ENCODE data around the gene YJU2.
"Not testable (repeated sequence)": the region's sequence is repeated elsewhere in the genome, so short reads cannot be mapped to it uniquely, and the experiment has no call there.

The YJU2 gene

GRCh38 chr19:4268816-4269430, 22.0 kb downstream of the YJU2 start:
- DNase-seq, result no peak

- no peak for DNase-seq
Measured at GRCh38 chr19:4272894-4273293, 26.0 kb downstream of the YJU2 start.

- DNase-seq, result not testable (repeated sequence)
Measured at GRCh38 chr19:4274321-4274686, 27.4 kb downstream of the YJU2 start.

GRCh38 chr19:4277191-4277696, 30.4 kb downstream of the YJU2 start:
- no peak for DNase-seq

- no peak for DNase-seq
Measured at GRCh38 chr19:4278010-4278409, 31.1 kb downstream of the YJU2 start.

GRCh38 chr19:4278419-4279266, 31.8 kb downstream of the YJU2 start, which contains the start of gene SHD:
TSS of gene SHD (plus strand) at chr19:4279266. CDS start at chr19:4280064, 798 bp downstream.
- DNase-seq, result no peak

- DNase-seq, result no peak
Measured at GRCh38 chr19:4279267-4279529, 32.3 kb downstream of the YJU2 start.

- no peak for DNase-seq
Measured at GRCh38 chr19:4279530-4280422, 32.9 kb downstream of the YJU2 start.

GRCh38 chr19:4284176-4284958, 37.5 kb downstream of the YJU2 start:
- DNase-seq, result no peak

GRCh38 chr19:4284974-4285373, 38.1 kb downstream of the YJU2 start:
- no peak for DNase-seq

GRCh38 chr19:4286141-4286540, 39.3 kb downstream of the YJU2 start:
- not testable (repeated sequence) for DNase-seq

GRCh38 chr19:4288091-4288777, 41.4 kb downstream of the YJU2 start:
- DNase-seq, result no peak

- DNase-seq, result no peak
Measured at GRCh38 chr19:4291184-4291732, 44.4 kb downstream of the YJU2 start.

GRCh38 chr19:4292515-4292914, 45.6 kb downstream of the YJU2 start:
- DNase-seq, result no peak

GRCh38 chr19:4294389-4294788, 47.5 kb downstream of the YJU2 start:
- DNase-seq, result no peak

GRCh38 chr19:4295972-4296771, 49.3 kb downstream of the YJU2 start:
- DNase-seq, result no peak

GRCh38 chr19:4297901-4298809, 51.3 kb downstream of the YJU2 start:
- DNase-seq, result no peak

- no peak for DNase-seq
Measured at GRCh38 chr19:4298810-4299550, 52.1 kb downstream of the YJU2 start.

GRCh38 chr19:4300589-4300988, 53.7 kb downstream of the YJU2 start:
- no peak for DNase-seq

Data from activated T-cell treated with anti-CD3 and anti-CD28 coated beads for 4 hours (primary cell).